B cell (primary cell): ENCODE results near the gene MISP3. TPM values are rescaled to one million over a fixed set of nuclear protein-coding genes. Genes with fewer than 3 reads are reported as not detected.
A peak's percentile ranks its signal among the peaks of the same experiment; 100 is the strongest.

Experiments
- ATAC-seq: fragments of 200-7000 bp; cut with Tn5 transposase; one replicate; pipeline ENCODE4 v1.10.0; 2021; ENCODE audit warnings: low read depth, mild to moderate bottlenecking, moderate number of reproducible peaks, moderate library complexity
- CTCF ChIA-PET: fragments of 350-600 bp; sonication (Branson Sonifier 250); formaldehyde crosslinking; loops from one replicate; lab custom pipeline; 2021; ENCODE audit warnings: antibody characterized with exemption, inconsistent platforms; lab: Charles Lee
- POLR2A ChIA-PET: fragments of 350-600 bp; sonication (Branson Sonifier 250); formaldehyde crosslinking; loops from one replicate; lab custom pipeline; 2021; ENCODE audit warnings: antibody characterized with exemption; lab: Charles Lee
- DNase-seq: peaks from one replicate; pipeline ENCODE4 v3.0.0; 2013
- H2AFZ ChIP-seq: 2 replicates; pipeline ENCODE4 v1.6.1; 2012; ENCODE audit warnings: mild to moderate bottlenecking, low read depth, low read length; ENCODE audit not compliant: insufficient read depth, poor library complexity, severe bottlenecking
- H3K27ac ChIP-seq, 2 donors: 1 replicate in 1 of 2; 2 replicates in 1 of 2; pipeline ENCODE4 v1.5.1; 2012 to 2013; ENCODE audit warnings: low read length in 2 of 2, mild to moderate bottlenecking in 2 of 2, moderate library complexity in 1 of 2
- H3K27me3 ChIP-seq, 4 experiments: fragments of 200-600 bp in 1 of 4; sonication (generic) in 1 of 4; replicated peaks in 1 of 4; 1 replicate in 2 of 4; 2 replicates in 2 of 4; pipeline versions ENCODE4 v1.6.1 to v1.7.0; 2013 to 2016; ENCODE audit warnings: low read length in 3 of 4, mild to moderate bottlenecking in 2 of 4, mixed read lengths in 1 of 4, moderate library complexity in 1 of 4; ENCODE audit not compliant: insufficient read depth in 4 of 4, control insufficient read depth in 3 of 4; ENCODE audit errors: control extremely low read depth in 1 of 4
- H3K36me3 ChIP-seq, 2 experiments: replicated peaks in 1 of 2; 1 replicate in 1 of 2; 2 replicates in 1 of 2; pipeline versions ENCODE4 v1.6.1 to v1.7.1; 2013; ENCODE audit warnings: low read length in 1 of 2; ENCODE audit not compliant: insufficient read depth in 2 of 2, control insufficient read depth in 1 of 2; ENCODE audit errors: control extremely low read depth in 1 of 2, extremely low read depth in 1 of 2
- H3K4me1 ChIP-seq, 2 donors: fragments of 200-600 bp in 1 of 2; sonication (generic) in 1 of 2; 1 replicate in 1 of 2; 2 replicates in 1 of 2; pipeline versions ENCODE4 v1.5.1 to v1.6.1; 2013 to 2017; ENCODE audit warnings: low read length in 2 of 2; ENCODE audit not compliant: control insufficient read depth in 2 of 2, insufficient read depth in 2 of 2
- H3K4me2 ChIP-seq: replicated peaks from 2 replicates; pipeline ENCODE3; 2012; ENCODE audit warnings: mild to moderate bottlenecking, low read depth, low read length; ENCODE audit not compliant: poor library complexity, severe bottlenecking
- H3K4me3 ChIP-seq, 5 experiments: fragments of 200-600 bp in 1 of 5; sonication (generic) in 1 of 5; 1 replicate in 3 of 5; 2 replicates in 2 of 5; pipeline versions ENCODE4 v1.5.1 to v1.7.0; 2011 to 2016; ENCODE audit warnings: low read length in 4 of 5, mild to moderate bottlenecking in 4 of 5, low read depth in 2 of 5, control low read depth in 1 of 5, moderate library complexity in 1 of 5; ENCODE audit not compliant: insufficient read depth in 1 of 5; ENCODE audit errors: control extremely low read depth in 1 of 5, extremely low read depth in 1 of 5
- H3K79me2 ChIP-seq: fragments of 200-600 bp; sonication (generic); one replicate; pipeline ENCODE4 v1.6.0; 2016; ENCODE audit warnings: low read length; ENCODE audit not compliant: control insufficient read depth, insufficient read depth
- H3K9ac ChIP-seq: fragments of 200-600 bp; sonication (generic); 2 replicates; pipeline ENCODE4 v1.6.1; 2017; ENCODE audit warnings: mild to moderate bottlenecking, low read length, moderate library complexity
- H3K9me3 ChIP-seq, 3 donors: one replicate each; pipeline versions ENCODE4 v1.6.1 to v1.7.1; 2013; ENCODE audit warnings: low read length in 2 of 3; ENCODE audit not compliant: control insufficient read depth in 2 of 3, insufficient read depth in 1 of 3; ENCODE audit errors: control extremely low read depth in 1 of 3
- H4K20me1 ChIP-seq: 2 replicates; pipeline ENCODE4 v1.6.0; 2012; ENCODE audit warnings: mild to moderate bottlenecking, low read length; ENCODE audit not compliant: insufficient read depth, control insufficient read depth, poor library complexity, severe bottlenecking
- H3K27ac Mint-ChIP-seq: one replicate; pipeline ENCODE4 v1.8.0; 2021; ENCODE audit warnings: mixed read lengths
- H3K27me3 Mint-ChIP-seq: one replicate; pipeline ENCODE4 v1.8.0; 2021; ENCODE audit warnings: mixed read lengths
- H3K4me1 Mint-ChIP-seq: one replicate; pipeline ENCODE4 v1.8.0; 2021; ENCODE audit warnings: mixed read lengths
- H3K4me3 Mint-ChIP-seq: one replicate; pipeline ENCODE4 v1.8.0; 2021; ENCODE audit warnings: mixed read lengths
- H3K9me3 Mint-ChIP-seq: one replicate; pipeline ENCODE4 v1.8.0; 2022; ENCODE audit warnings: mixed read lengths; ENCODE audit not compliant: insufficient read depth
- EZH2 ChIP-seq: IDR thresholded peaks from 2 replicates; pipeline ENCODE4 v1.6.1; 2012; ENCODE audit warnings: borderline replicate concordance, low read depth, mild to moderate bottlenecking, moderate library complexity, low read length; ENCODE audit not compliant: insufficient read depth, poor library complexity, severe bottlenecking
- WGBS: methylation state at CpG from one replicate; pipeline ENCODE4 v1.1.5; 2013; ENCODE audit warnings: missing lambda C conversion rate; ENCODE audit not compliant: insufficient coverage; 5-methylcytosine and 5-hydroxymethylcytosine counted together
- intact Hi-C: fragments of 100-400 bp; cut with micrococcal nuclease; formaldehyde crosslinking; loops from one replicate; pipeline ENCODE4 v1.10.0; 2022
- polyA plus RNA-seq: library from polyadenylated mRNA; depleted of rRNA; stranded (reverse); fragments of >200 nt; gene quantifications from 2 replicates; pipeline ENCODE4 v1.2.3, GENCODE V29; 2012
- total RNA-seq, 2 donors: library from RNA; stranded (reverse); fragments of 120-200 nt in 1 of 2; gene quantifications; 1 replicate in 1 of 2; 2 replicates in 1 of 2; pipeline versions ENCODE4 v1.2.3 to v1.2.4, GENCODE V29; 2013 to 2022
- TF ChIP-seq, protein P1 (sequence below): fragments of 200-600 bp; IDR thresholded peaks from one replicate; pipeline ENCODE4 v1.8.0; 2022; ENCODE audit warnings: antibody characterized with exemption, mild to moderate bottlenecking

The MISP3 gene
- total and polyA plus RNA-seq, 2 donors (not counting 1 experiment from before 2014, with no cell fraction given) = 0.34 TPM

GRCh38 chr19:14118165-14119051 lies 45.8 kb downstream of the MISP3 start:
- WGBS = 2% methylated on average over 57 of the region's 61 CpGs
- CTCF ChIA-PET = interaction anchor here (0.6 to 2.6 kb wide), 3 partner anchors 18 to 296 kb away, joined by 3 to 12 read pairs (median 6); partner anchors contain the start of gene ASF1B
- peak overlapping the region; percentile 35 to 59 (median 56) for H3K4me3 ChIP-seq
- peaks cover 33% of the 10 kb centered on the region for H3K79me2 ChIP-seq
- no peaks in the 10 kb centered on the region for H3K27me3 Mint-ChIP-seq
- no peaks in the 10 kb centered on the region for H3K9me3 Mint-ChIP-seq
- H3K4me1 ChIP-seq = peaks cover 36 to 38% of the 10 kb centered on the region in 2 donors
- H3K27ac ChIP-seq = peak overlapping the region; percentile 24 to 77
- H3K4me2 ChIP-seq = peak overlapping the region; percentile 95
- peaks cover 39% of the 10 kb centered on the region for H3K4me1 Mint-ChIP-seq
- H3K4me3 Mint-ChIP-seq = peak overlapping the region; percentile 94
- no peaks in the 10 kb centered on the region for H3K9me3 ChIP-seq
- no peak for ATAC-seq
- TF ChIP-seq, protein P1, sequence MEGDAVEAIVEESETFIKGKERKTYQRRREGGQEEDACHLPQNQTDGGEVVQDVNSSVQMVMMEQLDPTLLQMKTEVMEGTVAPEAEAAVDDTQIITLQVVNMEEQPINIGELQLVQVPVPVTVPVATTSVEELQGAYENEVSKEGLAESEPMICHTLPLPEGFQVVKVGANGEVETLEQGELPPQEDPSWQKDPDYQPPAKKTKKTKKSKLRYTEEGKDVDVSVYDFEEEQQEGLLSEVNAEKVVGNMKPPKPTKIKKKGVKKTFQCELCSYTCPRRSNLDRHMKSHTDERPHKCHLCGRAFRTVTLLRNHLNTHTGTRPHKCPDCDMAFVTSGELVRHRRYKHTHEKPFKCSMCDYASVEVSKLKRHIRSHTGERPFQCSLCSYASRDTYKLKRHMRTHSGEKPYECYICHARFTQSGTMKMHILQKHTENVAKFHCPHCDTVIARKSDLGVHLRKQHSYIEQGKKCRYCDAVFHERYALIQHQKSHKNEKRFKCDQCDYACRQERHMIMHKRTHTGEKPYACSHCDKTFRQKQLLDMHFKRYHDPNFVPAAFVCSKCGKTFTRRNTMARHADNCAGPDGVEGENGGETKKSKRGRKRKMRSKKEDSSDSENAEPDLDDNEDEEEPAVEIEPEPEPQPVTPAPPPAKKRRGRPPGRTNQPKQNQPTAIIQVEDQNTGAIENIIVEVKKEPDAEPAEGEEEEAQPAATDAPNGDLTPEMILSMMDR = no peak
- no peak for TF ChIP-seq EZH2
- peak overlapping the region; percentile 87 for H3K27ac Mint-ChIP-seq
- peak overlapping the region; percentile 65 for H2AFZ ChIP-seq
- POLR2A ChIA-PET = interaction anchor here (0.5 to 1.7 kb wide), 5 partner anchors 18 to 249 kb away, joined by 3 to 6 read pairs (median 4); partner anchors contain the start of gene ASF1B
- peaks cover 37% of the 10 kb centered on the region for H4K20me1 ChIP-seq
- H3K9ac ChIP-seq = peak overlapping the region; percentile 69
- peak; percentile 68 for DNase-seq
- H3K36me3 ChIP-seq = no peaks in the 10 kb centered on the region
- H3K27me3 ChIP-seq = no peaks in the 10 kb centered on the region
- intact Hi-C loops = no loop called here

DNA sequence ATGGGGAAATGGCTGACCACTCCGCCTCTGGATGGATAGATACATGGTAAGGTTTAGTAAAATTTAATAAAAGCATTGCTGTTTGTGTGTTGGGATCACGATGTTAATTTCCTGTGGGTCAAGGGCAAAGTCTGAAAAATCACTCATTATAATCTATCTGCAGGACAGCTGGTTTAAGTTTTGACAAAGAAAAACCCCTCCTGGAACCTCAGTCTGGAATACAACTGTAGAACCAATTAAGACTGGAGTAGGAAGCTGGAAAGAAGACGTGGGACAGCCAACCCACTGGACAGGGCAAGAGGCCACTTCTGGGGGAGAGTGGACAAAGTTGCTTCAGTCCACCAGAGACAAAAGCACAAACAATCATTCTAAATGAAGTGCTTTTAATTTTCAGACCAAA lies 46.6 kb downstream of the MISP3 start:
- peaks cover 36 to 38% of the 10 kb centered on the region in 2 donors for H3K4me1 ChIP-seq
- Mint-ChIP-seq H3K27ac (peak overlapping the region; percentile 87), H3K4me1 (peaks cover 36% of the 10 kb centered on the region), H3K9me3 (no peaks in the 10 kb centered on the region), H3K4me3 (peak overlapping the region; percentile 94), H3K27me3 (no peaks in the 10 kb centered on the region)
- H3K27ac ChIP-seq = no peak overlapping the region
- CTCF ChIA-PET = interaction anchor here (1.4 to 2.6 kb wide), 2 partner anchors 18 to 47 kb away, joined by 4 to 12 read pairs; partner anchors contain the start of gene ASF1B
- TF ChIP-seq EZH2 = no peak
- TF ChIP-seq, protein P1 = no peak
- peak overlapping the region; percentile 65 for H2AFZ ChIP-seq
- H3K9ac ChIP-seq = no peak overlapping the region
- no peak for ATAC-seq
- peaks cover 30% of the 10 kb centered on the region for H4K20me1 ChIP-seq
- H3K4me3 ChIP-seq = no peak overlapping the region
- WGBS = no CpG with 5 or more reads among the region's 3 CpGs
- no peak for DNase-seq
- no peaks in the 10 kb centered on the region for H3K27me3 ChIP-seq
- H3K36me3 ChIP-seq = no peaks in the 10 kb centered on the region
- H3K9me3 ChIP-seq = no peaks in the 10 kb centered on the region
- H3K79me2 ChIP-seq = peaks cover 25% of the 10 kb centered on the region
- peak overlapping the region; percentile 95 for H3K4me2 ChIP-seq
- POLR2A ChIA-PET = no interaction called here
- intact Hi-C loops = no loop called here
